ENCODE results near the gene FBXL14. TPM values are rescaled to one million over a fixed set of nuclear protein-coding genes. Genes with fewer than 3 reads are reported as not detected.
A peak's percentile ranks its signal among the peaks of the same experiment; 100 is the strongest.

FBXL14 gene
- total RNA-seq, 2 donors from 2014 or later, result 6.3 to 11.3 TPM

DNA sequence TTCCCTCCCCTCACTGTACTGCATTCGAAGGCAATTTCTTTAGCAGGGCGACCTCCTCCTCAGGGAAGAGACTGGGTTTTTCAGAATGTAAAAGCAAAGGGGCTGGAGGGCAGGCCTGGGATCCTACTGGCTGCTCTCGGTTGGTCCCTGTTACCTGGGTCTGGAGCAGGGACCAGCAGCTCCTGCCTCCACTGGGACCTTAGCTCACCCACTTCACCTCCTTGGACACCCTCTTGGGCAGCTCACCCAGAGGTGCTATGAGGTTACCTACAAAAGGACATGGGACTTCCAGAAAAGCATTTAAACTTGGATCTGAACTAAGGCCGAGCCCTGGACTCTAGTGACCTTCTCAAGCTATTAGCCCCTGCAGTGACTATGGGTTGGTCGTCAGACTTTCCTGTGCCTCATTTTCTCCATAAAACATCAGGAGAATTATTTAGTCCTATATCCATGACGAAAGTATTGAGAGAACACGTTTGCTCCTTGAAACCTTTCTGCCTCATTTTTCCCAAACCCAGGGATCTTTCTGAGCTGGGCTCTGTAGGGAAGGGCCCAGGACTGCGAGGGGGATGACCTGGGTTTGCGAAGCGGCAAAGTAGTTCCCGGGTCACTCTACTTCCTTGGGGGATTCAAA is 65.0 kb downstream of the FBXL14 start:
- TF ChIP-seq, protein P1, sequence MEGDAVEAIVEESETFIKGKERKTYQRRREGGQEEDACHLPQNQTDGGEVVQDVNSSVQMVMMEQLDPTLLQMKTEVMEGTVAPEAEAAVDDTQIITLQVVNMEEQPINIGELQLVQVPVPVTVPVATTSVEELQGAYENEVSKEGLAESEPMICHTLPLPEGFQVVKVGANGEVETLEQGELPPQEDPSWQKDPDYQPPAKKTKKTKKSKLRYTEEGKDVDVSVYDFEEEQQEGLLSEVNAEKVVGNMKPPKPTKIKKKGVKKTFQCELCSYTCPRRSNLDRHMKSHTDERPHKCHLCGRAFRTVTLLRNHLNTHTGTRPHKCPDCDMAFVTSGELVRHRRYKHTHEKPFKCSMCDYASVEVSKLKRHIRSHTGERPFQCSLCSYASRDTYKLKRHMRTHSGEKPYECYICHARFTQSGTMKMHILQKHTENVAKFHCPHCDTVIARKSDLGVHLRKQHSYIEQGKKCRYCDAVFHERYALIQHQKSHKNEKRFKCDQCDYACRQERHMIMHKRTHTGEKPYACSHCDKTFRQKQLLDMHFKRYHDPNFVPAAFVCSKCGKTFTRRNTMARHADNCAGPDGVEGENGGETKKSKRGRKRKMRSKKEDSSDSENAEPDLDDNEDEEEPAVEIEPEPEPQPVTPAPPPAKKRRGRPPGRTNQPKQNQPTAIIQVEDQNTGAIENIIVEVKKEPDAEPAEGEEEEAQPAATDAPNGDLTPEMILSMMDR (IDR thresholded peaks at IDR 0.05), result no peak
- DNase-seq (ENCODE audit: low spot score), result no peak
- no peaks in the 10 kb centered on the region for H3K36me3 ChIP-seq
- H3K4me3 ChIP-seq, result peak overlapping the region; percentile 49 to 61
- no peaks in the 10 kb centered on the region for H3K9me3 ChIP-seq
- H3K4me1 ChIP-seq, result peaks cover 0 to 10% of the 10 kb centered on the region in 2 donors
- no peaks in the 10 kb centered on the region for H3K27me3 ChIP-seq
- H3K27ac ChIP-seq, result no peak overlapping the region

DNA sequence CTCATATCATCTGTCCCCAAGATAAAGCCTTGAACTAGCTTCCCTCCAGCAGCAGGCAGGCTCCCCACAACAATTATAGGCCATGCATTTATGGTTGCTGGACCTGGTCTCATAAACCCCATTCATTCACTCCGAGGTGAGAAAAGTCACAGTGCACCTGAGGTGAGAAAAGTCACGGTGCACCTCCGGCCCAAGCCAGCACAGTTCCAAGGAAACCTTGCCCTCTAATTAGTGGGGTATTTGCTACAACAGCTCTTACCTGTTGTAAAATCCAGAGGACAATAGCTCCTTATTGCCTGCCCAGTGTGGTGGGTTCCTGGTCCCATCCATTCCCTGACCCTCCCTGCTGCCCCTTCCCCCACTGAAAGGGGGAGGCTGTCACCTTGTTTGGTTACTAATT is 65.6 kb downstream of the FBXL14 start:
- no peaks in the 10 kb centered on the region for H3K27me3 ChIP-seq
- TF ChIP-seq, protein P1 (IDR thresholded peaks at IDR 0.05), result no peak
- peaks cover 0 to 10% of the 10 kb centered on the region in 2 donors for H3K4me1 ChIP-seq
- no peak for DNase-seq (ENCODE audit: low spot score)
- no peak overlapping the region for H3K4me3 ChIP-seq
- H3K27ac ChIP-seq, result no peak overlapping the region
- no peaks in the 10 kb centered on the region for H3K9me3 ChIP-seq
- no peaks in the 10 kb centered on the region for H3K36me3 ChIP-seq

DNA sequence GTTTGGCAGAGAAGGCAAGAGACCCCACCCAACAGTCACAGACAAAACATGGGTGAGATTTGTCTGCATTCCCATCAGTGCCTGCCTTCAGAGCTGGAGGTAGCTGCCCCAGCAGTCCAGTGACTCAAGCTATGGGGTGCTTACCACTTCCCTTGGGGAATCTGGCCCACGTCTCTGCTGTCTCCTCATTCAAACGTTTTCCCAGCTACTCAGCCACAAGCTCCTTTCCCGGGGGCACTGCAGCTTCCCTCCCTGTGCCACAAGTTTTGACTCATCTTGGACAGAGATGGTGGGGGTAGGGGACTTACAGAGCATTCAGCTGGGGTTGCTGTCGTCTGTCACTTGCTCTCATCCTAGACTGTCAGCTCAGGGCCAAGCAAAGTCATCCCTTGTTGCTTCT is 66.6 kb downstream of the FBXL14 start:
- no peaks in the 10 kb centered on the region for H3K27me3 ChIP-seq

DNA sequence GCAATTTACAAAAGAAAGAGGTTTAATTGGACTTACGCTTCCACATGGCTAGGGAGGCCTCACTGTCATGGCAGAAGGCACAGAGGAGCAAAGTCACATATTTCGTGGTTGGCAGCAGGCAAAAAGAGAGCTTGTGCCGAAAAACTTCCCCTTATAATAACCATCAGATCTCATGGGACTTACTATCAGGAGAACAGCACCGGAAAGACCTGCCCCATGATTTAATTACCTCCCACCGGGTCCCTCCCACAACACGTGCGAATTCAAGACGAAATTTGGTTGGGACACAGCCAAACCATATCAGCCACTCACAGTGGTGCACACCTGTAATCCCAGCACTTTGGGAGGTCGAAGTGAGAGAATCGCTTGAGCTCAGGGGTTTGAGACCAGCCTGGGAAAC is 68.5 kb downstream of the FBXL14 start:
- no peaks in the 10 kb centered on the region for H3K36me3 ChIP-seq
- TF ChIP-seq, protein P1 (IDR thresholded peaks at IDR 0.05), result no peak
- no peaks in the 10 kb centered on the region for H3K4me1 ChIP-seq
- no peak overlapping the region for H3K4me3 ChIP-seq
- DNase-seq (ENCODE audit: low spot score), result no peak
- no peak overlapping the region for H3K27ac ChIP-seq
- H3K27me3 ChIP-seq, result no peaks in the 10 kb centered on the region
- H3K9me3 ChIP-seq, result no peaks in the 10 kb centered on the region

More for the DNA sequence above, 66.6 kb downstream of the FBXL14 start:
- TF ChIP-seq, protein P1 (IDR thresholded peaks at IDR 0.05), result no peak
- Histone ChIP-seq H3K27ac (no peak overlapping the region), H3K4me3 (no peak overlapping the region), H3K9me3 (no peaks in the 10 kb centered on the region), H3K4me1 (peaks cover 0 to 10% of the 10 kb centered on the region in 2 donors), H3K36me3 (no peaks in the 10 kb centered on the region)
- no peak for DNase-seq (ENCODE audit: low spot score)

DNA sequence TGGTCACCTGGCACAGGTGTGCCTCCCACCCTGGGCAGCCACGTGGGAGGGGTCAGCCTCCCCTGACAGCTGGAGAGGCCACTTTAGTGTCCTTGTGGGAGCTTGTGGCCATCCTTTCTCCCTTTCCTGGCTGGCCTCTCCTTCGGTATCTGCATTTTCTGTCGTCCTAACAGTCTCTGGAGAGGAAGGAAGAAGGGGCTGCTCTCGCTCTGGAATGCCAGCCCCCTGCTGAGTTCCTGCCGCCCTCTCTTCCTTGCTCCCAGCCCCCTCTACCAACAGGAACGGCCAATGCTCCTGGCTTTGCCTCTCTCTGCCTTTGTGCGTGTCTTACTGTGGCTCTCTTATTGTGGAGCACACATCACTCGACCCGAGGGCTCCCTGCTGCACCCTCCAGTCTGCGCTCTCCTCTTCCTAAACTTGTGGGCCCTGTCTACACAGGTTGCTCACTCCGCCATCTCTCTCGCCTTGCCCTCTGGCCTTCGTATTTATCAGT is 70.8 kb downstream of the FBXL14 start:
- Histone ChIP-seq H3K9me3 (no peaks in the 10 kb centered on the region), H3K36me3 (no peaks in the 10 kb centered on the region), H3K4me3 (no peak overlapping the region), H3K27ac (no peak overlapping the region), H3K4me1 (peaks cover 0 to 10% of the 10 kb centered on the region in 2 donors), H3K27me3 (no peaks in the 10 kb centered on the region)
- DNase-seq (ENCODE audit: low spot score), result no peak
- TF ChIP-seq, protein P1 (IDR thresholded peaks at IDR 0.05), result no peak

DNA sequence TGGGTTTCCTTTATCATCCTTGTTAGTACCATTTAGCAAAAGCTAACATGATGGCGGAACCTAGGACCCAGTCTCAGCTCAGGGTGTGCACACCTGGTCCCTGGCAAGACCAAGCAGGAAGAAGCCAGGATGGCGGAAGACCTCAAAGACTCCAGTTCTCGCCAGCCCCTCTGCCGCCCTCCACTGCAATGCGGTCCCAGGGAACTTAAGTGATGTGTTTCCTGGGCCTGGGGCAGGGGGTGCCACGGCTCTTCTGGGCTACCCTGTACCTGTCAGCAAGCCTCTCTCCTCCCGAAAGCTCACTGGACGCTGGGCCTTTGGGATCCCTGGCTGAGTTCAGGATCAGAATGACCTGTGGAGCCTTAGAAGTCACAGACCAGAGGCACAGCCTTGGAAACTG is 71.3 kb downstream of the FBXL14 start:
- Histone ChIP-seq H3K4me1 (peaks cover 0 to 10% of the 10 kb centered on the region in 2 donors), H3K9me3 (no peaks in the 10 kb centered on the region), H3K27me3 (no peaks in the 10 kb centered on the region), H3K27ac (no peak overlapping the region), H3K4me3 (no peak overlapping the region), H3K36me3 (no peaks in the 10 kb centered on the region)
- DNase-seq (ENCODE audit: low spot score), result no peak
- TF ChIP-seq, protein P1 (IDR thresholded peaks at IDR 0.05), result no peak
